Heart right ventricle (tissue), 16 donors: ENCODE results near the gene GSE1. TPM values are rescaled to one million over a fixed set of nuclear protein-coding genes. Genes with fewer than 3 reads are reported as not detected.

Source experiments
- ATAC-seq, 8 donors: fragments of 200-7000 bp; cut with Tn5 transposase; one replicate each; pipeline ENCODE4 v1.9.1; 2020; ENCODE audit warnings: mild to moderate bottlenecking in 8 of 8, moderate library complexity in 8 of 8, moderate number of reproducible peaks in 1 of 8
- DNase-seq, 2 donors: peaks; one replicate each; pipeline ENCODE4 v3.0.0-alpha.2; 2020
- H3K27ac ChIP-seq, 10 donors: fragments of 200-600 bp; sonication (generic) in 2 of 10; one replicate each; pipeline versions ENCODE4 v1.5.0 to v1.8.0; 2020 to 2022; ENCODE audit warnings: mild to moderate bottlenecking in 3 of 10
- H3K27me3 ChIP-seq, 7 donors: fragments of 200-600 bp; one replicate each; pipeline ENCODE4 v1.8.0; 2021 to 2022; ENCODE audit warnings: mild to moderate bottlenecking in 2 of 7
- H3K36me3 ChIP-seq, 9 donors: fragments of 200-600 bp; sonication (generic) in 1 of 9; one replicate each; pipeline versions ENCODE4 v1.5.0 to v1.8.0; 2020 to 2022; ENCODE audit warnings: mild to moderate bottlenecking in 2 of 9
- H3K4me1 ChIP-seq, 9 donors: fragments of 200-600 bp; sonication (generic) in 1 of 9; one replicate each; pipeline versions ENCODE4 v1.5.0 to v1.8.0; 2020 to 2022; ENCODE audit warnings: mild to moderate bottlenecking in 4 of 9
- H3K4me3 ChIP-seq, 10 donors: fragments of 200-600 bp; sonication (generic) in 2 of 10; one replicate each; pipeline versions ENCODE4 v1.5.0 to v1.8.0; 2020 to 2022; ENCODE audit warnings: mild to moderate bottlenecking in 7 of 10, moderate library complexity in 2 of 10
- H3K9me3 ChIP-seq, 11 donors: fragments of 200-600 bp in 10 of 11; sonication (generic) in 2 of 11; one replicate each; pipeline versions ENCODE4 v1.5.0 to v1.8.0; 2013 to 2022; ENCODE audit warnings: mild to moderate bottlenecking in 2 of 11, control low read depth in 1 of 11, moderate library complexity in 1 of 11
- WGBS, 2 donors: extraction: QIAGEN DNeasy Blood & Tissue Kit; methylation state at CpG; one replicate each; pipeline ENCODE4 v1.1.7; 2013; ENCODE audit warnings: inconsistent platforms in 1 of 2; 5-methylcytosine and 5-hydroxymethylcytosine counted together
- intact Hi-C, 10 donors: fragments of 100-400 bp; cut with DNase I; formaldehyde crosslinking; loops; one replicate each; pipeline versions ENCODE4 v1.11.1 to v1.14.2; 2022
- polyA plus RNA-seq, 2 donors: library from polyadenylated mRNA; stranded (reverse); fragments of 200-250 nt; gene quantifications; one replicate each; pipeline ENCODE4 v1.2.3, GENCODE V29; 2013
- total RNA-seq, 10 donors: library from RNA; stranded (reverse); fragmentation: NEBNext Ultra II Directional in 3 of 10; extraction: Animal tissue kit (Norgen Biotek cat#: 25700) in 3 of 10; gene quantifications; one replicate each; pipeline versions ENCODE4 v1.2.1 to v1.2.4, GENCODE V29; 2021 to 2023
- TF ChIP-seq, protein P1 (sequence below), 9 donors: fragments of 200-600 bp; sonication (generic) in 2 of 9; IDR thresholded peaks; one replicate each; pipeline versions ENCODE4 v1.5.0 to v1.8.0; 2021 to 2022; ENCODE audit warnings: antibody characterized with exemption in 9 of 9, mild to moderate bottlenecking in 5 of 9, moderate library complexity in 1 of 9
- donor health status: Arrhythmogenic right ventricular cardiomyopathy.
- donor health status: ischemic (EF 13 %, LVEDD 7.1; RV severe dilation, severe dysfunction).
- donor health status: healthy with polysubstance abuse.
- donor health status: DM: no; HTN: yes; CAD: no.
- donor health status: DM: no; HTN: no; CAD: no.
- donor health status: ischemic (EF 25% LVEDD 6.9; RV normal size, moderate dysfunction).
- donor health status: ischemic (EF 25% LVEDD 5.7; RV mildly dilated, moderate dysfunction).
- donor health status: healthy.
- donor health status: DM: yes; HTN: yes; CAD: no.
- donor health status: Ischemic cardiomyopathy.
- donor health status: ischemic (EF 35%, LVEDD 5.7; RV mildly dilated, moderate dysfunction).
- donor health status: nonischemic (EF 11% LVEDD 7.7; RV severe dilation, severe dysfunction).
- donor health status: DM: yes; HTN: yes; CAD: no.
- donor health status: PGD.
- donor health status: ischemic (EF 29% LVEDD 5.4; RV normal size, mild dysfunction).
- donor health status: nonischemic (EF 23%, LVEDD 6.1; RV moderate dilation, normal function).

Gene GSE1
- total and polyA plus RNA-seq, 12 donors, result 15.6 to 53.2 (median 32.6) TPM

DNA sequence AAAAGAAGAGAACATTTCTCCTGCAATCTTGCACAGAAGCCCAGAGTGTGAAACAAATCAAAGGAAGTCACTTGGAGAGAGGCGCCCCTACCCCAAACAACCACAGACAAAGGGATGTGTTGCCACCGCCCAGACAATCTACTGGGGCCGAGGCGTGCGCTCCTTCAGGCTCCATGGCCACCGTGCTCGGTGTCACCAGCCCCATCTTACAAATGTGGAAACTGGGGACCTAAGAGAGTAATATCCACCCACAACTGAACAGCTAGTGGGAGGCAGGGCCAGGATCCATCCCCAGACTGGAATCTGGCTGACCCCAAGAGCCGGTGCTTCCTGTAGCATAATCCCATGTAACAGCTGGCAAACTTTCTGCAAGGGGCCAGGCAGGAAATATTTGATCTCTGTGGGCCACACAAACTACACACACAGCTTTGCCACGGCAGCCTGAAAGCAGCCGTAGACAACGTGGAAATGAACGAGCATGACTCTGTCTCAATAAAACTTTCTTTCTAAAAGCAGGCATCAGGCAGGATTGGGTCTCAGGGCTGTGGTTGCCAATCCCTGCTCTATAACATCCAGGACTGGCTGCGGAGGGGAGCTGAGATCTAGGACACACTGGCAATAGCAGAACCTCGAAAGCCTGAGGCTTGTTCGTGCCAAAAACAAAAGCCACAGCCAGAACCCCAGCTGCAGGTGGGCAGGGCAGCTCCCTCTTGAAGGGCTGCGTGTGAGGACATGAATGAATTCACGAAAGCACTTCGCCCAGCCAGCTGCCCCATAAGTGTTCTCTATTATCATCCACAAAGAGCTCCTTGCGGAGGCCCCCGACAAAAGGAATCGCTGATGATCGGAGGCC, 102.3 kb downstream of the GSE1 start:
- H3K4me1 ChIP-seq, result peaks cover 0 to 35% (median 21%) of the 10 kb centered on the region in 9 donors
- intact Hi-C loops, result loop anchor here (5.0 to 10.0 kb wide), 8 partner anchors 38 to 601 kb away; partner anchors contain the start of gene CIBAR2 (in 1 of the 10)
- H3K4me3 ChIP-seq, result no peak overlapping the region
- TF ChIP-seq, protein P1, sequence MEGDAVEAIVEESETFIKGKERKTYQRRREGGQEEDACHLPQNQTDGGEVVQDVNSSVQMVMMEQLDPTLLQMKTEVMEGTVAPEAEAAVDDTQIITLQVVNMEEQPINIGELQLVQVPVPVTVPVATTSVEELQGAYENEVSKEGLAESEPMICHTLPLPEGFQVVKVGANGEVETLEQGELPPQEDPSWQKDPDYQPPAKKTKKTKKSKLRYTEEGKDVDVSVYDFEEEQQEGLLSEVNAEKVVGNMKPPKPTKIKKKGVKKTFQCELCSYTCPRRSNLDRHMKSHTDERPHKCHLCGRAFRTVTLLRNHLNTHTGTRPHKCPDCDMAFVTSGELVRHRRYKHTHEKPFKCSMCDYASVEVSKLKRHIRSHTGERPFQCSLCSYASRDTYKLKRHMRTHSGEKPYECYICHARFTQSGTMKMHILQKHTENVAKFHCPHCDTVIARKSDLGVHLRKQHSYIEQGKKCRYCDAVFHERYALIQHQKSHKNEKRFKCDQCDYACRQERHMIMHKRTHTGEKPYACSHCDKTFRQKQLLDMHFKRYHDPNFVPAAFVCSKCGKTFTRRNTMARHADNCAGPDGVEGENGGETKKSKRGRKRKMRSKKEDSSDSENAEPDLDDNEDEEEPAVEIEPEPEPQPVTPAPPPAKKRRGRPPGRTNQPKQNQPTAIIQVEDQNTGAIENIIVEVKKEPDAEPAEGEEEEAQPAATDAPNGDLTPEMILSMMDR (IDR thresholded peaks at IDR 0.05), result no peak
- ATAC-seq (no peak), DNase-seq (no peak)
- H3K27ac ChIP-seq, result no peak overlapping the region
- peaks cover 0 to 11% (median 5%) of the 10 kb centered on the region in 11 donors for H3K9me3 ChIP-seq
- H3K27me3 ChIP-seq, result peaks cover 0 to 7% (median 0%) of the 10 kb centered on the region in 7 donors
- 50 to 62% methylated on average over 22 of the region's 22 CpGs for WGBS, 2 donors
- H3K36me3 ChIP-seq, result no peaks in the 10 kb centered on the region

DNA sequence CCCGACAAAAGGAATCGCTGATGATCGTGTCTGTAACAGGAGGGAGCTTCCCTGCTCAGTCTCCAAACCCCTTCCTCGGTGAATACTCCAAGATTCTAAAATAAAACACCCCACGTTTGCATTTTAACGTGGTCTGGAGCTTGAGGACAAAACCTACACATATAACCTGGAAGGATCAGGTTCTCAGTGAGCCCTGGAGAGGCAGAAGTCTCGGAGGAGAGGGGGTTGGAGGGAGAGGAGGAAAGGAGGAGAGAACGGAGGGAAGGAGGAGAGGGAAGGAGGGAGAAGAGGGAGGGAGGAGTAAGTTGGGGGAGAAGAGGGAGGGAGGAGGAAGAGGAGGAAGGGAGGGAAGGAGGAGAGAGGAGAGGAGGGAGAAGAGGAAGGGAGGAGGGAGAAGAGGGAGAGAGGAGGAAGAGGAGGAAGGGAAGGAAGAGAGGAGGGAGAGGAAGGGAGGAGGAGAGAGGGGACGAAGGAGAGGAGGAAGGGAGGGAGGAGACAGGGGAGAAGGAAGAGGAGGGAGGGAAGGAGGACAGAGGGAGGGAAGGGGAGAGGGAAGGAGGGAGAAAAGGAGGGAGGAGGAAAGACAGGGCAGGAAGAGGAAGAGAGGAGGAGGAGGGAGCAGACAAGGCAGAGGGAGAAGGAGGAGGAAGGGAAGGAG, 103.0 kb downstream of the GSE1 start:
- ATAC-seq (peak in 1 of 8 donors; percentile 10), DNase-seq (no peak)
- WGBS, 2 donors, result 35 to 39% methylated on average over 9 of the region's 9 CpGs
- peaks cover 0 to 7% (median 0%) of the 10 kb centered on the region in 7 donors for H3K27me3 ChIP-seq
- TF ChIP-seq, protein P1 (IDR thresholded peaks at IDR 0.05), result no peak
- H3K9me3 ChIP-seq, result peaks cover 0 to 11% (median 5%) of the 10 kb centered on the region in 11 donors
- H3K36me3 ChIP-seq, result no peaks in the 10 kb centered on the region
- H3K4me1 ChIP-seq, result peaks cover 0 to 35% (median 21%) of the 10 kb centered on the region in 9 donors
- H3K27ac ChIP-seq, result no peak overlapping the region
- intact Hi-C loops, result loop anchor here (5.0 to 10.0 kb wide), 8 partner anchors 39 to 601 kb away; partner anchors contain the start of gene CIBAR2 (in 1 of the 10)
- no peak overlapping the region for H3K4me3 ChIP-seq

DNA sequence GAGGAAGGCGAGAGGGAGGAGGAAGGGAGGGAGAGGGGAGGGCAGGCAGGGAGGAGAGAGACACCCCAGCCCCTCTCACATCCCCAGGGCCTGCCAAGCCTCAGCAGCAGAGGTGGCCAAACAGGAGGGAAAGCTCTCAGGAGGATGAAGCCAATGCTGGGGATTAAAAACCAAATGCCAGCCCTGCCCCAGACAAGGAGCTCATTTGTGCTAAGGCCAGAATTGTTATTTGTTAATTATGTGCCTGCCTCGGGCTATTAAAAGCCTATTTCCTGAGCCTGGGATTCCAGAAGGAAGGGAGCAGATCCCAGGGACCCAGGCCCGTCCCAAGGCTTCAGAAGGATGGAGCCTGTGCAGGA, 103.5 kb downstream of the GSE1 start:
- no peaks in the 10 kb centered on the region for H3K36me3 ChIP-seq
- peaks cover 0 to 9% (median 5%) of the 10 kb centered on the region in 11 donors for H3K9me3 ChIP-seq
- intact Hi-C loops, result loop anchor here (5.0 to 10.0 kb wide), 8 partner anchors 39 to 602 kb away; partner anchors contain the start of gene CIBAR2 (in 1 of the 10)
- TF ChIP-seq, protein P1 (IDR thresholded peaks at IDR 0.05), result no peak
- peaks cover 0 to 7% (median 0%) of the 10 kb centered on the region in 7 donors for H3K27me3 ChIP-seq
- no peak overlapping the region for H3K4me3 ChIP-seq
- DNase-seq (no peak), ATAC-seq (no peak)
- WGBS, 2 donors, result 48 to 61% methylated on average over 3 of the region's 3 CpGs
- H3K4me1 ChIP-seq, result peaks cover 0 to 35% (median 21%) of the 10 kb centered on the region in 9 donors
- no peak overlapping the region for H3K27ac ChIP-seq
